ENCODE data around the gene SYK.

SYK gene

GRCh38 chr9:90906316-90907055 is 104.9 kb downstream of the SYK start:
- DNase-seq (ENCODE audit: low spot score in 2 of 2), result no peak
- no peak overlapping the region for H3K4me3 Mint-ChIP-seq
- H3K9me3 Mint-ChIP-seq, result no peaks in the 10 kb centered on the region
- no peak overlapping the region for H3K27ac Mint-ChIP-seq
- ATAC-seq (ENCODE audit: low read depth), result no peak
- H3K36me3 Mint-ChIP-seq, result peaks cover 7% of the 10 kb centered on the region
- H3K4me1 Mint-ChIP-seq, result peaks cover 48% of the 10 kb centered on the region
- H3K27me3 Mint-ChIP-seq, result no peaks in the 10 kb centered on the region

GRCh38 chr9:90907056-90907445 is 105.4 kb downstream of the SYK start:
- DNase-seq (ENCODE audit: low spot score in 2 of 2) (no peak), ATAC-seq (ENCODE audit: low read depth) (no peak)
- H3K27me3 Mint-ChIP-seq, result no peaks in the 10 kb centered on the region
- no peak overlapping the region for H3K27ac Mint-ChIP-seq
- no peak overlapping the region for H3K4me3 Mint-ChIP-seq
- H3K4me1 Mint-ChIP-seq, result peaks cover 49% of the 10 kb centered on the region
- no peaks in the 10 kb centered on the region for H3K9me3 Mint-ChIP-seq
- H3K36me3 Mint-ChIP-seq, result peaks cover 5% of the 10 kb centered on the region

DNA sequence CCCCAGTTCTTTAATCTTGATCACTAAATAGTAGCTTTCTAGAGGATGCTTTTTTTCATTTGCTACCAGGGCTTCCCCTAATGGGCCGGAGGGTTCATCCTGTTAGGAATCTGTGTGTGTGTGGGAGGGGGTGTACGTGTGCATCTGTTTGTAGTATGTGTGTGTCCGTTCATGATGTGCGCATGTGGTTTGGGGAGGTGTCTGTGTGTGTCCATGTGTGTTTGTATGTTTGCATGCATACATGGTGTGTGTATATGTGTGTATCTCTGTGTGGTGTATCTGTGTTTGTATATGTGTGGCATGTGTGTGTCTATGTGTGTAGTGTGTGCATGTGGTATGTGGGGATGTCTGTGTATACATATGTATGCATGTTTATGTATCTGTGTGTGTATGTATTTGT is 106.2 kb downstream of the SYK start:
- H3K27me3 Mint-ChIP-seq, result no peaks in the 10 kb centered on the region
- H3K4me1 Mint-ChIP-seq, result peaks cover 48% of the 10 kb centered on the region
- ATAC-seq (ENCODE audit: low read depth) (no peak), DNase-seq (ENCODE audit: low spot score in 2 of 2) (no peak)
- peaks cover 5% of the 10 kb centered on the region for H3K36me3 Mint-ChIP-seq
- no peak overlapping the region for H3K4me3 Mint-ChIP-seq
- H3K27ac Mint-ChIP-seq, result no peak overlapping the region
- H3K9me3 Mint-ChIP-seq, result no peaks in the 10 kb centered on the region

GRCh38 chr9:90909225-90909624 is 107.6 kb downstream of the SYK start:
- ATAC-seq (ENCODE audit: low read depth) (peak; percentile 76), DNase-seq (ENCODE audit: low spot score in 2 of 2) (no peak)
- Mint-ChIP-seq H3K27me3 (no peaks in the 10 kb centered on the region), H3K36me3 (no peaks in the 10 kb centered on the region), H3K4me1 (peaks cover 41% of the 10 kb centered on the region), H3K27ac (no peak overlapping the region), H3K9me3 (no peaks in the 10 kb centered on the region), H3K4me3 (no peak overlapping the region)

GRCh38 chr9:90909747-90910283 is 108.2 kb downstream of the SYK start:
- H3K4me3 Mint-ChIP-seq, result no peak overlapping the region
- DNase-seq (ENCODE audit: low spot score in 2 of 2) (no peak), ATAC-seq (ENCODE audit: low read depth) (no peak)
- H3K27ac Mint-ChIP-seq, result peak overlapping the region; percentile 24
- H3K36me3 Mint-ChIP-seq, result no peaks in the 10 kb centered on the region
- no peaks in the 10 kb centered on the region for H3K9me3 Mint-ChIP-seq
- H3K27me3 Mint-ChIP-seq, result no peaks in the 10 kb centered on the region
- peaks cover 41% of the 10 kb centered on the region for H3K4me1 Mint-ChIP-seq

- DNase-seq (ENCODE audit: low spot score in 2 of 2) (no peak), ATAC-seq (ENCODE audit: low read depth) (no peak)
- H3K9me3 Mint-ChIP-seq, result no peaks in the 10 kb centered on the region
Measured at GRCh38 chr9:90914196-90914595, 112.6 kb downstream of the SYK start.

DNA sequence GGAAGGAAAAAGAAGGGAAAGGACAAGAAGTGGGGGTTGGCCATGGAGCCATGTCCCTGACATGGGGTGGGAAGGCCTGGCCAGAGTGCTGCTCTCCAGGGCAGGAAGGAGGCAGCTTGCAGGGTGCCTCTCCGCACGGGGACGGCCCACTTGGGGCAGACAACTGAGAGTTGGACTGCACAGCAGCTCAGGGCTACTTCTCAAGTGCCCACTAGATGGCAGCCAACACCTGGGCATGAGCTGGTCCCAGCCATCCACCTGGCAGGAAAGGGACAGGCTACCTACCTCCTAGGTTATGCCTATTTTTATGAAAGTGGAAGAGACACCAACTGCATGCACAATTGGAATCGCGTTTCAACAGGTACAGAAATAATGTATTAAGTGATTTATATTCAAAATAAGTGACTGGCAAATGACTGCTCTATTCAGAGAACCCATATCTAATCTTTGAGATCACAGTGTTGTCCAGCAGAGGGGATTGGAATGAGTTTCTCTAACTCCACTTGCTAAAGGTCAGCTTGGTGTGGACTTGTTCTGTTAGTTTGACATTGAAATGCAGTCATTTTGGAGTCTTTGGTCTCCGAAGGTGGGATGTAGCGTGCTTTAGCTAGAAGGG is 113.4 kb downstream of the SYK start:
- H3K9me3 Mint-ChIP-seq, result no peaks in the 10 kb centered on the region
- H3K27ac Mint-ChIP-seq, result no peak overlapping the region

More at GRCh38 chr9:90914196-90914595, 112.6 kb downstream of the SYK start:
- Mint-ChIP-seq H3K4me1 (peaks cover 23% of the 10 kb centered on the region), H3K36me3 (no peaks in the 10 kb centered on the region), H3K4me3 (no peak overlapping the region), H3K27ac (no peak overlapping the region), H3K27me3 (no peaks in the 10 kb centered on the region)

GRCh38 chr9:90915693-90916092 is 114.1 kb downstream of the SYK start:
- H3K4me3 Mint-ChIP-seq, result no peak overlapping the region
- no peaks in the 10 kb centered on the region for H3K9me3 Mint-ChIP-seq
- ATAC-seq (ENCODE audit: low read depth), result no peak
- H3K27me3 Mint-ChIP-seq, result peaks cover 5% of the 10 kb centered on the region
- H3K36me3 Mint-ChIP-seq, result no peaks in the 10 kb centered on the region
- H3K4me1 Mint-ChIP-seq, result peaks cover 13% of the 10 kb centered on the region
- no peak overlapping the region for H3K27ac Mint-ChIP-seq
- no peak for DNase-seq (ENCODE audit: low spot score in 2 of 2)

More for the DNA sequence above, 113.4 kb downstream of the SYK start:
- Mint-ChIP-seq H3K27me3 (no peaks in the 10 kb centered on the region), H3K36me3 (no peaks in the 10 kb centered on the region), H3K4me3 (no peak overlapping the region), H3K4me1 (peaks cover 20% of the 10 kb centered on the region)
- DNase-seq (ENCODE audit: low spot score in 2 of 2) (peak; percentile 69 to 71), ATAC-seq (ENCODE audit: low read depth) (peak; percentile 96)

- H3K9me3 Mint-ChIP-seq, result no peaks in the 10 kb centered on the region
- H3K4me1 Mint-ChIP-seq, result peaks cover 9% of the 10 kb centered on the region
- no peak for ATAC-seq (ENCODE audit: low read depth)
- no peaks in the 10 kb centered on the region for H3K36me3 Mint-ChIP-seq
- DNase-seq (ENCODE audit: low spot score in 2 of 2), result no peak
- peaks cover 7% of the 10 kb centered on the region for H3K27me3 Mint-ChIP-seq
- H3K27ac Mint-ChIP-seq, result no peak overlapping the region
- H3K4me3 Mint-ChIP-seq, result no peak overlapping the region
Measured at GRCh38 chr9:90916147-90916734, 114.6 kb downstream of the SYK start.

GRCh38 chr9:90919883-90920282 is 118.3 kb downstream of the SYK start:
- Mint-ChIP-seq H3K27me3 (peaks cover 7% of the 10 kb centered on the region), H3K4me1 (peaks cover 14% of the 10 kb centered on the region), H3K4me3 (no peak overlapping the region), H3K9me3 (no peaks in the 10 kb centered on the region), H3K27ac (no peak overlapping the region), H3K36me3 (no peaks in the 10 kb centered on the region)
- no peak for DNase-seq (ENCODE audit: low spot score in 2 of 2)
- ATAC-seq (ENCODE audit: low read depth), result no peak

DNA sequence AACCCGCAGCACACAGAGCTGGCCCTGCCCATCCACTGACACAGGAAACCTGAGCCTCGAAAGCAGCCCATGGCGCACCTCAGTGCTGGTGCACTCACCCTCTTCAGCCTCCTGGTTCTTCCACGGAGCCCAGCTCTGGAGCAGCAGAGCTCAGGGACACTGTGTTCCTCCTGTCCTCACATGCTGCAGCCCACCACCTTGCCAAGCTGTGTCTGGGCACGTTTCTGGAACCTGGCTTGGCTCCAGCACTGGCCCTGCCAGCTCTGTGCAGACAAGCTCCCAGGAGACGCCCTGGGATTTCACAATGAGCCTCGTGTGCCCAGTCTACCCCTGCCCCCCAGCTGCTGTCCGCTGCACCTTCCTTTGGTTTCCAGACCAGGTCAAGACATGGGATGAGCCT is 119.5 kb downstream of the SYK start:
- Mint-ChIP-seq H3K4me3 (no peak overlapping the region), H3K27ac (no peak overlapping the region)

GRCh38 chr9:90921969-90922368 is 120.3 kb downstream of the SYK start:
- ATAC-seq (ENCODE audit: low read depth) (no peak), DNase-seq (ENCODE audit: low spot score in 2 of 2) (no peak)
- peaks cover 7% of the 10 kb centered on the region for H3K27me3 Mint-ChIP-seq
- no peak overlapping the region for H3K27ac Mint-ChIP-seq
- no peak overlapping the region for H3K4me3 Mint-ChIP-seq
- H3K4me1 Mint-ChIP-seq, result peaks cover 12% of the 10 kb centered on the region
- H3K9me3 Mint-ChIP-seq, result no peaks in the 10 kb centered on the region
- H3K36me3 Mint-ChIP-seq, result no peaks in the 10 kb centered on the region

More for the DNA sequence above, 119.5 kb downstream of the SYK start:
- no peak for DNase-seq (ENCODE audit: low spot score in 2 of 2)
- H3K4me1 Mint-ChIP-seq, result peaks cover 12% of the 10 kb centered on the region
- no peaks in the 10 kb centered on the region for H3K9me3 Mint-ChIP-seq
- no peak for ATAC-seq (ENCODE audit: low read depth)
- H3K27me3 Mint-ChIP-seq, result peaks cover 7% of the 10 kb centered on the region
- no peaks in the 10 kb centered on the region for H3K36me3 Mint-ChIP-seq

GRCh38 chr9:90925581-90926257 is 124.1 kb downstream of the SYK start:
- Mint-ChIP-seq H3K4me3 (no peak overlapping the region), H3K36me3 (no peaks in the 10 kb centered on the region), H3K27ac (no peak overlapping the region), H3K27me3 (peaks cover 1% of the 10 kb centered on the region), H3K4me1 (peaks cover 12% of the 10 kb centered on the region), H3K9me3 (no peaks in the 10 kb centered on the region)
- DNase-seq (ENCODE audit: low spot score in 2 of 2) (no peak), ATAC-seq (ENCODE audit: low read depth) (no peak)

GRCh38 chr9:90926936-90927335 is 125.3 kb downstream of the SYK start:
- H3K36me3 Mint-ChIP-seq, result no peaks in the 10 kb centered on the region
- ATAC-seq (ENCODE audit: low read depth), result no peak

More at GRCh38 chr9:90926936-90927335, 125.3 kb downstream of the SYK start:
- H3K4me3 Mint-ChIP-seq, result no peak overlapping the region
- no peak for DNase-seq (ENCODE audit: low spot score in 2 of 2)
- H3K27ac Mint-ChIP-seq, result no peak overlapping the region
- no peaks in the 10 kb centered on the region for H3K27me3 Mint-ChIP-seq
- peaks cover 12% of the 10 kb centered on the region for H3K4me1 Mint-ChIP-seq
- no peaks in the 10 kb centered on the region for H3K9me3 Mint-ChIP-seq
